Stimulated activated CD8-positive, alpha-beta memory T cell treated with anti-CD3 and anti-CD28 coated beads, Interleukin-7, amount 100 ng/mL, for 24 hours (primary cell): ENCODE data around the gene PCDHB11.
"Not testable (repeated sequence)": the region's sequence is repeated elsewhere in the genome, so short reads cannot be mapped to it uniquely, and the experiment has no call there.

ENCODE experiments used
- DNase-seq: peaks from one replicate; pipeline ENCODE4 v3.0.0-alpha.2; 2020; ENCODE audit warnings: low read depth

Gene PCDHB11

GRCh38 chr5:141186897-141187512 is 12.4 kb upstream of the PCDHB11 start, which contains the start of gene PCDHB9:
PCDHB9 (plus strand) TSS chr5:141187161; CDS start chr5:141187319, 158 bp downstream.
- no peak for DNase-seq

- DNase-seq: not testable (repeated sequence)
Observed at GRCh38 chr5:141188682-141189081, 10.7 kb upstream of the PCDHB11 start.

GRCh38 chr5:141189131-141189530 is 10.3 kb upstream of the PCDHB11 start:
- DNase-seq: not testable (repeated sequence)

GRCh38 chr5:141192110-141192725 is 7.2 kb upstream of the PCDHB11 start, which contains the start of gene PCDHB10:
PCDHB10 (plus strand) TSS chr5:141192353; CDS start chr5:141192553, 200 bp downstream.
- DNase-seq: no peak

GRCh38 chr5:141194332-141194731 is 5.1 kb upstream of the PCDHB11 start:
- DNase-seq: not testable (repeated sequence)

- DNase-seq: no peak
Observed at GRCh38 chr5:141196363-141196762, 3.1 kb upstream of the PCDHB11 start.

GRCh38 chr5:141201126-141201525 is 1.7 kb downstream of the PCDHB11 start:
- not testable (repeated sequence) for DNase-seq

- not testable (repeated sequence) for DNase-seq
Observed at GRCh38 chr5:141201646-141202045, 2.2 kb downstream of the PCDHB11 start.

GRCh38 chr5:141208478-141208877 is 9.1 kb downstream of the PCDHB11 start, which contains the start of gene PCDHB12:
PCDHB12 (plus strand) TSS chr5:141208719; CDS start chr5:141208908, 189 bp downstream.
- DNase-seq: no peak

- DNase-seq: not testable (repeated sequence)
Observed at GRCh38 chr5:141210281-141210680, 10.9 kb downstream of the PCDHB11 start.

GRCh38 chr5:141210849-141211248 is 11.4 kb downstream of the PCDHB11 start:
- not testable (repeated sequence) for DNase-seq

- DNase-seq: not testable (repeated sequence)
Observed at GRCh38 chr5:141213656-141214339, 14.4 kb downstream of the PCDHB11 start, which contains the start of gene PCDHB13. PCDHB13 (plus strand) TSS chr5:141213919; CDS start chr5:141214124, 205 bp downstream.

- not testable (repeated sequence) for DNase-seq
Observed at GRCh38 chr5:141214583-141214982, 15.2 kb downstream of the PCDHB11 start.

GRCh38 chr5:141215504-141215903 is 16.1 kb downstream of the PCDHB11 start:
- not testable (repeated sequence) for DNase-seq

GRCh38 chr5:141216035-141216434 is 16.6 kb downstream of the PCDHB11 start:
- not testable (repeated sequence) for DNase-seq

GRCh38 chr5:141223112-141223783 is 23.8 kb downstream of the PCDHB11 start, which contains the start of gene PCDHB14:
PCDHB14 (plus strand) TSS chr5:141223343; CDS start chr5:141223506, 163 bp downstream.
- DNase-seq: no peak

GRCh38 chr5:141224844-141225243 is 25.4 kb downstream of the PCDHB11 start:
- DNase-seq: not testable (repeated sequence)

GRCh38 chr5:141225421-141225820 is 26.0 kb downstream of the PCDHB11 start:
- DNase-seq: not testable (repeated sequence)

- no peak for DNase-seq
Observed at GRCh38 chr5:141234109-141234667, 34.8 kb downstream of the PCDHB11 start.

GRCh38 chr5:141235922-141236321 is 36.5 kb downstream of the PCDHB11 start:
- DNase-seq: not testable (repeated sequence)

GRCh38 chr5:141236516-141237313 is 37.3 kb downstream of the PCDHB11 start:
- DNase-seq: no peak
